Right lobe of liver (tissue), 4 donors: ENCODE measurements around the gene KMT2A.

ENCODE experiments used
- POLR2A ChIP-seq: fragments of 450-650 bp; IDR thresholded peaks from one replicate; pipeline ENCODE4 v1.6.1; 2017; ENCODE audit warnings: antibody characterized with exemption, mild to moderate bottlenecking
- TF ChIP-seq, protein P1 (sequence below), 4 donors: fragments of 200-600 bp in 3 of 4; fragments of 450-650 bp in 1 of 4; IDR thresholded peaks; one replicate each; pipeline versions ENCODE4 v1.5.1 to v1.8.0; 2016 to 2022; ENCODE audit warnings: antibody characterized with exemption in 4 of 4, mild to moderate bottlenecking in 2 of 4
- donor health status: DM: no; HTN: no; CAD: no.
- donor health status: DM: no; HTN: no; CAD: no.
- donor health status: DM: no; HTN: yes; CAD: no.

DNA sequence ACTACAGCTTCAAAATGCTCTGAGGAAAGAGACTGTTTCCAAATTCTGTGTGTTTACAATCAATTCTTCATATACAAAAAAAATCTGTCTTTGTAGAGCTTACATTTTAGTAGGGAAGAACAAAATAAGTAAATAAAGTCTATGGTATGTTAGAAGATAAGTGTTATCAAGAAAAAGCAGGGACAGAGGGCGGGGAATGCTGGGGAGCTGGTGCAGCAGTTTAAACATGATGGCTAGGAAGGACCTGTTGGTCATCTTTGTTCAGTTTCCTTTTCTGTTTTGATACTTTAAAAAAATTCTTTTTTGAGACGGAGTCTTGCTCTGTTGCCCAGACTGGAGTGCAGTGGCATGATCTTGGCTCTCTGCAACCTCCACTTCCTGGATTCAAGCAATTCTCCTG is 110.8 kb downstream of the KMT2A start:
- TF ChIP-seq, protein P1, sequence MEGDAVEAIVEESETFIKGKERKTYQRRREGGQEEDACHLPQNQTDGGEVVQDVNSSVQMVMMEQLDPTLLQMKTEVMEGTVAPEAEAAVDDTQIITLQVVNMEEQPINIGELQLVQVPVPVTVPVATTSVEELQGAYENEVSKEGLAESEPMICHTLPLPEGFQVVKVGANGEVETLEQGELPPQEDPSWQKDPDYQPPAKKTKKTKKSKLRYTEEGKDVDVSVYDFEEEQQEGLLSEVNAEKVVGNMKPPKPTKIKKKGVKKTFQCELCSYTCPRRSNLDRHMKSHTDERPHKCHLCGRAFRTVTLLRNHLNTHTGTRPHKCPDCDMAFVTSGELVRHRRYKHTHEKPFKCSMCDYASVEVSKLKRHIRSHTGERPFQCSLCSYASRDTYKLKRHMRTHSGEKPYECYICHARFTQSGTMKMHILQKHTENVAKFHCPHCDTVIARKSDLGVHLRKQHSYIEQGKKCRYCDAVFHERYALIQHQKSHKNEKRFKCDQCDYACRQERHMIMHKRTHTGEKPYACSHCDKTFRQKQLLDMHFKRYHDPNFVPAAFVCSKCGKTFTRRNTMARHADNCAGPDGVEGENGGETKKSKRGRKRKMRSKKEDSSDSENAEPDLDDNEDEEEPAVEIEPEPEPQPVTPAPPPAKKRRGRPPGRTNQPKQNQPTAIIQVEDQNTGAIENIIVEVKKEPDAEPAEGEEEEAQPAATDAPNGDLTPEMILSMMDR (IDR thresholded peaks at IDR 0.05) = no peak
- no peak for TF ChIP-seq POLR2A
